ENCODE measurements around the gene MAD1L1.

Gene MAD1L1

DNA sequence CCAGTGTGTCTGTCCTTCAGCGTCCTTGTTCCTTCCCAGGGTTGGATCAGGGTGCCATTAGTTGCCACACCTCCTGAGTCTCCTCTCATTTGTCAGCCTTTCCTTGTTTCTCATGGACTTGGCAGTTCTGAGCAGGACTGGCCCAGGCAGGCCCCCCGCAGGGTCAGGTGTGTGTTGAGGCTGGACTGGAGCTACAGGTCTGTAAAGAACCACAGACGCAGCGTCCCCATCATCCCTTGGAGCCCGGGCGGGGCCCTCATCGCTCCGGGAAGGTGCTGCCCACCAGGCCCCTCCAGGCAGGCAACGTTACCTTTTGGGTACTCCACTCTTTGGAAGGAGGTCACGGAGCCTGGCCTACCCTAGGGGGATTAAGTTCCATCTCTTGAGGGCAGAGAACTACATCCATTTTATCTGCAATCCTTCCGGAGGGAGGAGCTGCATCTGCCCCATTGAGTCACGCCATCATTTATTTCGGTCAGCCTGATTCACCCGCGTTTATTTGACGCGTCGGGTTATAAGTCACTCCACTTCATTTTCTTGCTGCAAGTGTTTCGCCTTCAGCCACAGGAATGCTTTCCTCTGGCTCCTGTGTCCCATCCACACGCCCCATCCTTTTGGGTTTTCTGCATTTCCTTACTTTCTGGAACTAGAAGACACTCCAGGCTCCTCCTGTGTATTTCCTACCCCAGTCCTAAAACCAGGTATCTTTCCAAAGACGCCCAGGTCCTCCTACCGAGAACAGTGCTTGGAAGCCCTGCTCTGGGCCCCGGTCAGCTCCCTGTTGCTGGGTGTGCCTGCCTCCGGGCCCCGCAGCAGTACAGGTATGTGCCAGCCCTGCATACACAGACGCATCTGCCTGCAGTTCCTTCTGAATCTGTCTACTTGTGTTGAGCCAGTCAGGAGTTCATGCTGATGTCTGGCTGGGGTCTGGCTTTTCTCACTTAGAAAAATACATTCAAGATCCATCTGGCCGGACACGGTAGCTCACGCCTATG, 141.9 kb downstream of the MAD1L1 start:
- no peak for DNase-seq (ENCODE audit: low read depth in 1 of 2, low spot score in 1 of 2)

DNA sequence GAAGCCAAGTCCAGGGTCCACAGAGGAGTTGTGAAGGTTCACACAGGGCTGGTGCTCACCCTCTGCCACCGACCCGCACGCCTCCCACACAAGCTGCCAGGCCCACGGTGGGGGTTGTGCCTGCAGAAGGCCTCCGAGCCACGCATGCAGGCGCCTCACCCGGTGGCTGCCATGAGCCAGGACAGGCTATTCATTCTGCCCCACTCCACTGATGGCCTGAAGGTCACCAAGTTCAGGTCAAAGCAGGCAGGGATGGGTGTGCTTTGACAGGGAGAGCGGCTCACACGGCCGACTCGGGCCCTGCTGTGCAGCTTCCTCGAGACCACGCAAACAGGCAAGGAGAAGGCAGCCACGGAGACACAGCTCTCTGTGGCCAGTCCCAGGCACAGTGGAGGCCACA, 143.9 kb downstream of the MAD1L1 start:
- DNase-seq (ENCODE audit: low read depth in 1 of 2, low spot score in 1 of 2), result no peak

DNA sequence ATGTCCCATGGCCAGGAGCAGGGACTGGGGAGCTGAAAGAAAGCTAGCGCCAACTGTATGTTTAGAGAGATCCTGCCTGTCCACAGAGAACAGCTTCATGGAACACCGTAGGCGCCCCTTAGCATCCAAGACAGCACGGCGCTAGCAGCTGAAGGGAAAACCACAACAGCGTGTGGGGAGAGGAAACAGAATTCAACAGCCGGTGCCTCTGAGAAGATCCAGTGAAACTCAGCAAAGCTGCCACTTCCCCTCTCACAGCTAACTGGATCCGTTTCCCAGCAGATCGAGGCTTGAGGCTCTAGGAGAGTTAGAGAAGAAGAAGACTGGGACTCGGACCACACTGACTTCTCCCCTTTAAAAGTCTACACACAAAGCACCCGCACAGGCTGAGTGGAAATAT, 145.0 kb downstream of the MAD1L1 start:
- no peak for DNase-seq (ENCODE audit: low read depth in 1 of 2, low spot score in 1 of 2)

DNA sequence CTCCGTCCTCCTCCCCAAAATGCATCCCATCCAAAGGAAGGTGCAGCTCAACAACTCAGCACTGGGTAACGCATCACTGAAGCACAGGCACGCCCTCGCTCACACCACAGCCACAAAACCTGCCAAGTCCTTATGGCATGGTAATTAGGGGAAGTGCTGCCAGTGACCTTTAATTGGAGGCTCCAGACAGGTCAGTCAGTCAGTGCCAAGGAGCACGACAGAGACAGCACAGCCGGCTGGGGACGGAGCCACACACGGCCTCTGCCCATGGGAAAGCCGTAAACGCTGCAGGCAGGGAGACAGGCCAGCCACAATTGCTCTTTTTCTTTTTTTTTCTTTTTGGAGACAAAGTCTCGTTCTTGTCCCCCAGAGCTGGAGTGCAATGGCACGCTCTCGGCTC, 146.5 kb downstream of the MAD1L1 start:
- no peak for DNase-seq (ENCODE audit: low read depth in 1 of 2, low spot score in 1 of 2)

DNA sequence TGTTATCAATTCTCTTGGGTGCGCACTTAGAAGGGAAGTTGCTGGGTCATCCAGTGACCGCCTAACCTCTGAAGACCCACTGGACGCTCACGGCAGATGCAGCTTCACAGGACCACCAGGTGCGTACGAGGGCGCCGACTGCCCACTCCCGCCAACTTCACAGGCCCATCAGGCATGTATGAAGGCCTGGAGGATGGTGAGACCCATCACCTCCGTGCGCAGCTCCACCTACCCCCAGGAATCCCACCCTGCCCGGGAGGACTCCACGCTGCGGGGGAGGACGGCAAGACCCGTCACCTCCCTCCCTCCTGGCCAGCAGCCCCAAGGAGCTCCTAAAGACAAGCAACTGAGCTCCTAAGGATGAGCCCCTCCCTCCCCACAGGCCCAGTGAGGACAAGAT, 146.9 kb downstream of the MAD1L1 start:
- no peak for DNase-seq (ENCODE audit: low read depth in 1 of 2, low spot score in 1 of 2)

DNA sequence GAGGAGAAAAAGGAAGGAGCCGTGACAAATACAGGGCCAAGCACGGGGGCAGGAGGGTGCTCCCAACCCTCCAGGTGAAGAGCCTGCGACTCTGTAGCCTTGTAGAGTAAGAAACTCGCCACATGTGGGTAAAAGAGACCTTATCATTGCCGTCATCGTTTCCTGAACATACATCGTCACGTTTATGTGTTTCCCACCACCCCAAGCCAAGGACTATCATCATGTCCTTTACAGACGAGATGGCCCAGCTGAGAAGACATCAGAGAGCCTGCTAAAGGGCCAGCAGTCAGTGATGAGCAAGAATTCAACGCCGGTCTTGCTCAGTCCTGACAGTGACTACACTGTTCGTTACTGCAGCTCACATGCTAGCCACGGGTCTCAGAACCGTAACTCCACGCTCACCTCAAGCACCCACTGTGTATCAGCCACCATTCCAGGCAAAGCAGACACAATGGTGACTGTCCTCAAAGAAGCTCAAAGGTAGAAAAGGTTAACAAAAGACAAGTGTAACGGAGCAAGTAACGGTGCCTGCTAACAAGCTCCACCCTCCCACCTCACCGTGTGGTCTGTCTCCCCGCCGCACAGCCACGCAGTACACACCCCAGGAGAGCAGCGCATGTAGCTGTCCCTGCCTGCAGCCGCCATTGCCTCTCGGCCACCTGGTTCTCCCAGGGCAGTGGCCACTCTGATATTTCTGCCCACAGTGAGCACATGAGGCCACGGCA, 147.8 kb downstream of the MAD1L1 start:
- DNase-seq (ENCODE audit: low read depth in 1 of 2, low spot score in 1 of 2), result no peak

DNA sequence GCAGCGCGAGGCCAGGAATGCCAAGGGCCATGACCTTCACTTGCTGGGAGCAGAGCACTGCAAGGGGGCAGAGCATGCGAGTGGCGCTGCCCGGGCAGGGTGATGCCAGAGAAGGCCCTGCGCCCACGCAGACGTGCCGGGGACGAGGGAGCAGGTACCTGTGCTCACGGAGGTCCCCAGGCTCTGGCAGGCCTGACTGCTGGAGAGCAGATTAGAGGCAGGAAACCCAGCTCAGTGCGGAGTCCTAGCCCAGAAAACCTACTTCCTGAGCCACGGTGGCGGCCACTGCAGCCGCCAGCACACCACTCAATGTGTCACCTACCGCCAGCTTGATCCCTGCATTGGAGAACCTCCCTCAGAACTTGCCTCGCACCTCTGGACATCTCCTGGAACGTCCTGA, 148.4 kb downstream of the MAD1L1 start:
- DNase-seq (ENCODE audit: low read depth in 1 of 2, low spot score in 1 of 2), result no peak

DNA sequence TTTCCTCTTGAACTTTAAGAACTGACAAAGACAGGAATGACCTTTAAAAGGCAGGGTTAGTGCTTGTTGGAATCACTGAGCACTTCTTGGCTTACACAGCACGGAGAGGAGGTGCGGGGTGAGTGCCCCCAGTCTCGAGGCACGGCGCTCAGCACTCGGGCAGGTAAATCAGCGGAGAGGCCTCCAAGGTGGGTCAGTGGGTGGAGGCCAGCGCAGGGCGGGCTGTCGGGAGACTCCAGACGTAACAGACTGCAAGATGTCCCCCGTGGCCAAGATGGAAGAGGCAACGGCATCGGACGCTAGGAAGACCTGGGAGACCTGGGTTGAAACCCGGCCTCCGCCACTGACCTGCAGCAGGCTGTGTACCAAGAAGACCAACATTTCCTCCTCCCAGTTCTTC, 149.4 kb downstream of the MAD1L1 start:
- no peak for DNase-seq (ENCODE audit: low read depth in 1 of 2, low spot score in 1 of 2)

DNA sequence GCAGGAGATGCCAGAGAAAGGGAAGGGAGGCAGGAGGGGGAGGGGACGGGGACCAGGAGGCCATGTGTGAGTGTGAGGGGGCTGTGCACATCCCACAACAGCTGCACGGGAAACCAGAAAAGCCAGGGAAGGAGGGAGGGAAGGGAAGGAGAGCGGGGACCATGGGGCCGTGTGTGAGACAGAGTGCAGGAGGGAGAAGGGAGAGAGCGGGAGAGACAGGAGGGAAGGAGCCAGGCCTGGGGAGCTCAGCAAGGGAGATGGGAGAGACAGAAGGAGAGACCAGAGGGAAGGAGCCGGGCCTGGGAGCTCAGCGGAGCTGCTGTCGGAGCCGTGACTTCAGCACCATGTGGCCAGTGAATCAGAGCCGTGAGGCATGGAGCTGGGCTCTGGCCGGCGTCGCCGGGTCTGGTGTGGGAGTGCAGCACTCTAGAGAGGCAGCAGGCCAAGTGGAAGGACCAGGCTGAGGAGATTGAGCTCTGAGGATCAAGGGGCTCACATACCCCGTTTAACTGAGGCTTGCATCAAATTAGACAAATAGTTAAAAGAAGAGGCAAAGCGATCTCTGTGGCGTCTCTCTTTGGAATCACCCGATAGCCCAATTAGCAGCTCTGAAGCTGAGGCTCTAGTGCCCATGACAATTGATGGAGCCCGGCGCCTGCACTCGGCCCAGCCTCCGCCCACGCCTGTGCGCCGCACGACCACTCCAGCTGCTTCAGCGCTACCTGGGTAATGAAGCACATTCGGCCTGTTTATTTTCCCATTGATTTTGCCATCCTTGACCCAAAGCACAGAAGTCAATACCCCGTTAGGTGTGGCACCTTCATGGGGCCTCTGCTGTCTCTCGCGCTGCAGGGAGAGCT, 150.4 kb downstream of the MAD1L1 start:
- DNase-seq (ENCODE audit: low read depth in 1 of 2, low spot score in 1 of 2), result no peak

DNA sequence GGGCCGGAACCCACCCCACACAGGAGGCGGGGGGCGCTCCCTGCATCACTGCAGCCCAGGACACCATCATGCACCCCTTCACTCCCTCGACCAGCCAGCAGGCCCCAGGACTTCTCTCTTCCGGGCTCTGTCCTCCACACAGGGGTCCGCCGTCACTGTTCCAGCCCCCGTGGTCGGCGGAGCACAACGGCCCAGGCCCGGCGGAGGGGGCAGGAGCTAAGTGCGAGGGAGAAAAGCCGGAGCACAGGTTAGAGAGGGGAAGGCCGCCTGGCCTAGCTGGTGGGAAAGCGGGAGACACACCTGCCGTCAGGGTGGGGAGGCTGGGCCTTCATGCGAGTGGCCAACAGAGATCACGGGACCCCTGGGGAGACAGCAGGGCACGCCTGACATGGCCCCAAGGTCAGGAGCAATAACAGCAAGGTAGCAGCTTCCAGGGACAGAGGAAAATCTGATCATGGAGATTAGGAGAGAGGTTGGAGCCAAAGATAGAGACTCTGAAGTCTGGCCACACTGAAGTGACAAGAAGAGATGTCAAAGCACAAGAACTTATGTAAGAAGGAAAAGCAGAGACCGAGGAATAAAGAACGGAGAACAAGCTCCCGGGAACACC, 151.1 kb downstream of the MAD1L1 start:
- DNase-seq (ENCODE audit: low read depth in 1 of 2, low spot score in 1 of 2), result no peak

DNA sequence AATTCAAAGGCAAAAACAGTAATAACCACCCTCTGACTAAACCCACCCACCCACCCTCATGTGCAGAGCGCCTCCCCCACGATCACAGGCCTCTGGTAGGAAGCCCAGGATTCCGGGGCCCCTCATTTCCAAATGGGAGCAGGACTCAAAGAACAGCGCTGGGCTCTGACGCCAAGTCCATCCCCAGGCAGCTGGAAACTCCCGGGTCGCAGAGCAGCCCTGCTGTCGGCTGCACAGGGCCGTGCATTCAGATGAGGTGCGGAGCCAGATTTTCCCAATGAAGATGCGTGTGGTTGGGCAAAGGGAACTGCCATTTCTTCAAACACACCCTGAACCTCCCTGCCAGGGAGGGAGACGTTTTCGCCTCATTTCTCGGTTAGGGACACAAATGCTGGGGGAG, 152.3 kb downstream of the MAD1L1 start:
- no peak for DNase-seq (ENCODE audit: low read depth in 1 of 2, low spot score in 1 of 2)

DNA sequence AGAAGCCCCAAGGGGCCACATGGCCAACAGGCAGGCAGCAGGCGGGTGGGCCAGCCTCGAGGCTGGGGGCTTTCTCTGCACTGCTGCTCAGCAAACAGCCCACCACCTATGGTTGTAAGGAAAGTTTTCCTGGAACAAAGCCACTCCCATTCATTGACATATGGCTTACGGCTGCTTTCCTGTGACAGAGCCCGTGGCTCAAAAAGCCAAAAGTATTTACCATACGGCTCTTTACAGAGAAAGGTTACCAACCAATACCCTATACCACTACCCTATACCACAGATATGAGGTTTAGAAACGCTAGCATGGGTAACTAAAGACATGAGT, 152.7 kb downstream of the MAD1L1 start:
- no peak for DNase-seq (ENCODE audit: low read depth in 1 of 2, low spot score in 1 of 2)

DNA sequence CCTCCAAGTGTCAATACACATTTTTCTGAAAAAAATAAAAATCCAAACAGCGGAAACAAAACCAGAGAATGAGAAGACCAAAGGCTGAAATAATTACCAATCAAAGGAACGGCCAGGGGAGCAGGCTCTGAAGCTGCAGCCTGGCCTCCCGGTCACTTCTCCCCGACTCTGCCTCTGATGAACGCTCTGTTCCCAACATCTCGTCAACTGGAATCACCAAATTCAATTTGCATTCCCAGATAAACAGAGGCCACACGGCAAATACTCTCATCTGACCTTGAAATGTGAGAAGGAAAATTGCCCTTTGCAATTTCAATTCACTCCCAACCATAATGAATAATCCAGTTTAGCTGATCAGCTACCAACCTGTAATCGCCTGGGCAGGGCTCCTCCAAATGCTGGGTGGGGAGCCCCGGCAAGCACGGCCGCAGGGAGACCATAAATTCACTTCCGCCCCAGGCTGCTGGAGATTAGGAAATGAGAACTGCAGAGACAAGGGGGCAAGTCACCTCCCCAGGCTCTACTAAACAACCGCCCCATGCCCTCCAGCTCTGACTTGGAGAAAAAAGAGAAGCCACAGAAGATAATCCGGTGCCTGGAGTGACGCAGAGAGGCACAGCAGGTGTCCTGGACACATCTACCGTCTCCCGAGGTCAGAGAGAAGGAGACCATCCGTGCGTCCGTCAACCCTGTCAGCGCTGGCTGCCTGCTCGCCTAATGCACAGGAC, 153.2 kb downstream of the MAD1L1 start:
- no peak for DNase-seq (ENCODE audit: low read depth in 1 of 2, low spot score in 1 of 2)

DNA sequence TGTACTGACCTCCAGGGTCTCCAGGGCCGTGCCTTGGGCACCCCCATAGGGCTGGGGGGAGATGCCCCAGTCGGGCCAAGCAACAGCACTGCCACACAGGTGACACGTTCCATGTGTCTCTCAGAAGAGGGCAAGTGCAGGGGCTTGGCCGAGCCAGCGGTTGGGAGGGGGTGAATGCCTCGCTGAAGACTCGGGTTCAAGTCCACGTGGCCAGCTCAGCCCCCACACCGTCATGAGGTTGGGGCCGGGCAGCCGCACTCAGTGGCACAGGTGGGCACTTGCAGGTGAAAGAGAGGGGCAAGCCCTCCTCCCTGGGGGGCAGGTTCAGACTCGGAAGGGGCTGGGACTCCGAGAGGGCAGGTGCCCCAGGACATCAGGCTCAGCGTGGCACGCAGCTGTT, 153.8 kb downstream of the MAD1L1 start:
- DNase-seq (ENCODE audit: low read depth in 1 of 2, low spot score in 1 of 2), result no peak

DNA sequence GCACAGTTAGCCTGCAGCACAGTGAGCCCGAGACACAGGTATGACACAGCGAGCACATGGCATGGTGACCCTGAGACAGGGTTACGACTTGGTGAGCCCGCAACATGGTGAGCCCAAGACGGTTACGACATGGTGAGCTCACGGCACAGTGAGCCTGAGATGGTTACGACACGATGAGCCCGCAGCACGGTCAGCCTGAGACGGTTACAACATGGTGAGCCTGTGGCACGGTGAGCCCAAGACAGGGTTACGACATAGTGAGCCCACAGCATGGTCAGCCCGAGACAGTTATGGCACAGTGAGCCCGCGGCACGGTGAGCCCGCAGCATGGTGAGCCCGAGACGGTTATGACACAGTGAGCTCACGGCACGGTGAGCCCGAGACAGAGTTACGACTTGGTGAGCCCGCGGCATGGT, 156.1 kb downstream of the MAD1L1 start:
- no peak for DNase-seq (ENCODE audit: low read depth in 1 of 2, low spot score in 1 of 2)

DNA sequence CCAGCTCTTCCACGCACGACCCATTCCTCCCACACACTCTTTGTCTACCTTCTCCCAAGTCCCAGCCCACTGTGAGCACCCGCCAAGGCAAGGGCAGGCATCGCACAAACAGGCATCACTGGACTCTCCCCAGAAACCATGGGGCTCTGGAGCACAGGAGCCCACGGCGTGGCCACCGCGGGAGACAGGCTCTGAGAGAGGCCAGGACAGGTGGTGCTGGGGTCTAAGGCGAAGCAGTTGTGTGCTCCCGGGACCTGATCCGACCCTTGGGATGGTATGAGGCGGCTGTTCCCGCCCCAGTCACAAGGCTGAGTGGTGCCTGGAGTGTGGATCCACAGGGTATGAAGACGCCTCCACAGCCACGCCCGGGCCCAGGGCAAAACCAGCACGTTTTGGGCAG, 156.9 kb downstream of the MAD1L1 start:
- no peak for DNase-seq (ENCODE audit: low read depth in 1 of 2, low spot score in 1 of 2)

DNA sequence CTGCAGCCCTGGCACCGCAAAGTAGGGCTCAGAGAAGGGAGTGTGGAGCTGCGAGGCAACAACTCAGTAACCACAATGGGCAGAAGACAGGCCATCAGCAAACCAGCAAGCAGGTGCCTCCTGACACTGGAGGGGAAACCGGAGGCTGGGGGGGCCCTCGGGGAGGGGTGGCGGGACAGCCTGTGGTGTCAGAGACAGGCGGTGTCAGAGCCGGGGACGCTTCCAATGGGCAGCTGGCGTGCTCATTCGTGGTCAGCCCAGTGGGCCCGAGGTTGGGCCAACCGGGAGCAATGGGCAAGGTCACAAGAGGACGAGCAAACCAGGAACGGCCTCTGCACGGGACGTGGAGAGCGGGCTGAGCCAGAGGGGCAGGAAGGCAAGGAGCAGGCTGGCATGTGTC, 158.1 kb downstream of the MAD1L1 start:
- DNase-seq (ENCODE audit: low read depth in 1 of 2, low spot score in 1 of 2), result no peak

DNA sequence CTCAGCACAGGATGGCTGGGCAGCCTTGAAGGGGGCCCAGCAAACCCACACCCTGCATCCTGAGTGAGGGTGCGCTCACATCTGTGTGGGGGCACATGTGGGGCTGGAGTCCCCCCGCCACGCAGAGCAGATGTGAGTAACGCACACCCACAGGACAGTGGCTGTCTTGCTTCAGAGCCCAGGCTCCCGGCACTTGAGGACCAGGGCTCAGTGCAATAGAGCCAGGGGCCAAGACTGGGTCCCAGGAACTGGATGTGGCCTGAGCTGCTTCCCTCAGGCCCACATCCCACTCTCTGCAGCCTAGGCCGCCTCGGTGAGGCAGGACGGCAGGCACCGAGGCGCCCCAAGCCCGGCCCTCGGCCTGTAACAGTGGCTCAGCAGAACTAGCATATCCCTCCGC, 159.9 kb downstream of the MAD1L1 start:
- no peak for DNase-seq (ENCODE audit: low read depth in 1 of 2, low spot score in 1 of 2)

DNA sequence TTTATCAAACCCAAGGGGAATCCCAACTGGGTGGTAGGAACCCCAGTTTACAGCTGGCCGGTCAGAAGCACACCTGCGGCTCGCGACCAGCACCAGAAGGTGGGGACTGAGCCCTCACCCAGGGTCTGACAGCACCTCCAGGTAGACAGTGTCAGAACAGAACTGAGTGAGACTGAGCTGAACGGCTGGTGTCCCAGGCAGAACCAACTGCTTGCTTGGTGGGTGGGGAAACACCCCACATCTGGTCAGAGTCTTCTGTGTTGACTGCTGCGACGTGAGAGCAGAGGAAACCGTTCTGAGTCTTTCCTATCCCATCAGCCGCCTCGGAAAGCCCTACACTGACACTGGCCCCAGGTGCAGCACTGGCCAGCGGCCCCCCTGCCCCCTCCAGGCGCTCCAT, 160.7 kb downstream of the MAD1L1 start:
- DNase-seq (ENCODE audit: low read depth in 1 of 2, low spot score in 1 of 2), result no peak

DNA sequence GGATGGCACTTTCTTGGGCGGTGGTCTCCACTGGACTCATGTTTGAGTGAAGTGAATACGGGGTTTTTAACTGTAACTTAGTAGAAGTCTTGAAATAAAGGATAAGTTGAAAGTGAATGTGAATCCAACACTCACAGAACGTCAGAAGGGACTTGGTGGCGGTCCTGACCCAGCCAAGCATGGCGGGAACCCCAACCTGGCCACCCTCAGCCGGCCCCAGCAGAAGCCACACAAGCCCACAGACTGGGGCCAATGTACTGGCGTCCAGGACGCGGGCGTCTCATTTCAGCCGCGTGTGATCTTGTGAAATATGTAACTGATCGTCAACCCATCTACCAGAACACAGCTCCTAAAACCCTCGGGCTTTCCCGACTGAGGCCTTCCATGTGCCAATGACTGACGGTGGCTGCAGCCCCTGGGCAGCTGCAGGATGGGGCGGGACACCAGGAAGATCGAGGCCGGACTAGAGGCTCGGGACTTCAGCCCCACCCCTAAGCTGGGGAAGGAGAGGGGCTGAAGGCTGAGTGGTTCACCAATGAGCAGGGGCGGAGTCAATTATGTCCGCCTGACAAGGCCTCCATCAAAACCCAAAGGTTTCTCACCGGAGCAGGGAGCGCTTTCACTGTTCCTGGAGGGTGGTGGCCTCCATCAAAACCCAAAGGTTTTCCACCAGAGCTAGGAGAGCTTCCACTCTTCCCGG, 161.5 kb downstream of the MAD1L1 start:
- no peak for DNase-seq (ENCODE audit: low read depth in 1 of 2, low spot score in 1 of 2)
